Measurements from ENCODE around the gene ZFP69. TPM values are rescaled to one million over a fixed set of nuclear protein-coding genes. Genes with fewer than 3 reads are reported as not detected.
"Not testable (repeated sequence)": the region's sequence is repeated elsewhere in the genome, so short reads cannot be mapped to it uniquely, and the experiment has no call there.

ZFP69 gene
- total RNA-seq, 1 donor: 4.7 TPM

DNA sequence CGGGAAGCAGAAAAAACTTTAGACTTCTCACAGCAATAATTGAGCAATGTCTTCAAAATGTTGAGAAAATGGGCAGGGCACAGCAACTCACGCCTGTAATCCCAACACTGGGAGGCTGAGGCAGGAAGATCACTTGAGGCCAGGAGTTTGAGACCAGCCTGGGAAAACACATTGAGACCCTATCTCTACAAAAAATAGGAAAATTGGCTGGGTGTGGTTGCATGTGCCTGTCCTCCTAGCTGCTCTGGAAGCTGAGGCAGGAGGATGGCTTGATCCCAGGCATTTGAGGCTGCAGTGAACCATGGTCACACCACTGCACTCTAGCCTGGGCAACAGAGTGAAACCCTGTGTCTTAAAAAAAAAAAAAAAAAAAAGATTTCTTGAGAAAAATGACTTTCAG is 7.8 kb upstream of the ZFP69 start:
- no peak overlapping the region for H3K4me3 ChIP-seq (ENCODE audit: low read depth, low read length)
- TF ChIP-seq, protein P1, sequence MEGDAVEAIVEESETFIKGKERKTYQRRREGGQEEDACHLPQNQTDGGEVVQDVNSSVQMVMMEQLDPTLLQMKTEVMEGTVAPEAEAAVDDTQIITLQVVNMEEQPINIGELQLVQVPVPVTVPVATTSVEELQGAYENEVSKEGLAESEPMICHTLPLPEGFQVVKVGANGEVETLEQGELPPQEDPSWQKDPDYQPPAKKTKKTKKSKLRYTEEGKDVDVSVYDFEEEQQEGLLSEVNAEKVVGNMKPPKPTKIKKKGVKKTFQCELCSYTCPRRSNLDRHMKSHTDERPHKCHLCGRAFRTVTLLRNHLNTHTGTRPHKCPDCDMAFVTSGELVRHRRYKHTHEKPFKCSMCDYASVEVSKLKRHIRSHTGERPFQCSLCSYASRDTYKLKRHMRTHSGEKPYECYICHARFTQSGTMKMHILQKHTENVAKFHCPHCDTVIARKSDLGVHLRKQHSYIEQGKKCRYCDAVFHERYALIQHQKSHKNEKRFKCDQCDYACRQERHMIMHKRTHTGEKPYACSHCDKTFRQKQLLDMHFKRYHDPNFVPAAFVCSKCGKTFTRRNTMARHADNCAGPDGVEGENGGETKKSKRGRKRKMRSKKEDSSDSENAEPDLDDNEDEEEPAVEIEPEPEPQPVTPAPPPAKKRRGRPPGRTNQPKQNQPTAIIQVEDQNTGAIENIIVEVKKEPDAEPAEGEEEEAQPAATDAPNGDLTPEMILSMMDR (IDR thresholded peaks at IDR 0.05; ENCODE audit: insufficient read depth, low read depth, low read length): no peak
- DNase-seq (ENCODE audit: low read depth): no peak

DNA sequence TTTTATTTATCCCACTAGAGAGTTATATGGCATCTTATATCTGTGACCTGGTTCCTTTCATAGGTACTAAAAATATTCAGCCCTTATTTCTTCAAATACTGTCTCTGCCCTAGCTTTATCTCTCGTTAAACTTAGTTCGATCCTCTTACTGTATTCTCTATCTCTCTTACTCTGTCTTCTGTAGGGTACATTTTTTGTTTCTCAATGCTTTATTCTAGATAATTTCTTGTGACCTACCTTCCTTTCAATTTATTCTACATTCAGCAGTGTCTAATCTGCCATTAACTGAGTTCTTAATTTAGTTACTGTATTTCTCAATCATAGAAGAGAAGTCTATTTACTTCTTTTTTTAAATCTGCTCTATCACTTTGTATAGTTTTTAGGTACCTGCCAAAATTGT is 1.8 kb upstream of the ZFP69 start:
- TF ChIP-seq, protein P1 (IDR thresholded peaks at IDR 0.05; ENCODE audit: insufficient read depth, low read depth, low read length): no peak
- DNase-seq (ENCODE audit: low read depth): no peak
- H3K4me3 ChIP-seq (ENCODE audit: low read depth, low read length): no peak overlapping the region

DNA sequence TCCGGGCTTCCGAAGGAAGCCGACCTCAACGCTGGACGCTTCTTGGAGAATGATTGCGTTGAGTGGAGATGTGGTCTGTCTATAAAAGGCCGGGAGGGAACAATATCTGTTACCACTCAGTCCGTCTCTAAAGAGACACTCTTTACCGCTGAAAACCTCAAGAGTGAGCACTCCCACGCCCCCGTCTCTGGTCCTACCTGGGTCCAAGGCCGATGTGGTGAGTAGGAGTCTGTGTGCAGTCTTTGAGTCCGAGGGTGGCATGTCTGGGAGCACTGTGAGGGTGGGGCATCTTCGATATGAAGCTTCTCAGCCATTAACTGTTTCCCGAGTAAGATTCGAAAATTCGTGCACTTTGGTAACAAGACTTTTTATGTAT is 576 bp downstream of the ZFP69 start:
- TF ChIP-seq, protein P1 (IDR thresholded peaks at IDR 0.05; ENCODE audit: insufficient read depth, low read depth, low read length): no peak
- DNase-seq (ENCODE audit: low read depth): peak; percentile 16
- peak overlapping the region; percentile 80 for H3K4me3 ChIP-seq (ENCODE audit: low read depth, low read length)

DNA sequence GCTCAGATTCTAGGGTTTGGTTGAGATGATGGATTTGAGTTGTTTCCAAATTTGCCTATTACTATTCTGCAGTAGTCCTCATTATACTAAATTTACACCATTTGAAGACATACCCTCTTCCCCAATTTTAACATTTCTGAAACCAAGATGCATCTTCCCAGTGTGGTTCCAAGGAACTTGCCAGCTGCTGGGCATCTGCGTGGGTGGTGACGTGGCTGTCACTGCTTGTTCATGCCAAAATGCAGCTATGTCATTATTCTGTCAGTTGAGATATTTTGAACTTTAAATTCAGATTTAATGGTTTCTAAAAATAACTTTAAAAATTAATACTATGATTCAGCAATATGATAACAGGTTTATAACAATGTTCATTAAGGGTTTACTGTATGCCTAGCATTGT is 1.2 kb downstream of the ZFP69 start:
- H3K4me3 ChIP-seq (ENCODE audit: low read depth, low read length): peak overlapping the region; percentile 80
- TF ChIP-seq, protein P1 (IDR thresholded peaks at IDR 0.05; ENCODE audit: insufficient read depth, low read depth, low read length): no peak
- DNase-seq (ENCODE audit: low read depth): no peak

DNA sequence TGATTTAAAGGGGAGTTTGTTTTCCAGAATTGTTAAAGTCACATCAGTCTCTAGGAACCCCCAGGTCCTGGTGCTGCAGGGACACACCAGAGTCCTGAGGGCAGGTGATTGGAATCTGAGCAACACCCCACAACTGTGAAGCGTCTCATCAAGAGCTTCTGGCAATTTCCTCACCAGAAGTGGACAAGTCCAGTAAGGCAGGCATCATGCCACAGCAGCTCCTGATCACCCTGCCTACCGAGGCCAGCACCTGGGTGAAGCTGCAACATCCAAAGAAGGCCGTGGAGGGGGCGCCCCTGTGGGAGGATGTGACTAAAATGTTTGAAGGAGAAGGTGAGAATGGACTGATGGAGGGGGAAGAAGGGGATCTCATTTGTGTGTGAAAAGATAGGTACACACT is 2.1 kb downstream of the ZFP69 start:
- TF ChIP-seq, protein P1 (IDR thresholded peaks at IDR 0.05; ENCODE audit: insufficient read depth, low read depth, low read length): no peak
- no peak overlapping the region for H3K4me3 ChIP-seq (ENCODE audit: low read depth, low read length)
- no peak for DNase-seq (ENCODE audit: low read depth)

DNA sequence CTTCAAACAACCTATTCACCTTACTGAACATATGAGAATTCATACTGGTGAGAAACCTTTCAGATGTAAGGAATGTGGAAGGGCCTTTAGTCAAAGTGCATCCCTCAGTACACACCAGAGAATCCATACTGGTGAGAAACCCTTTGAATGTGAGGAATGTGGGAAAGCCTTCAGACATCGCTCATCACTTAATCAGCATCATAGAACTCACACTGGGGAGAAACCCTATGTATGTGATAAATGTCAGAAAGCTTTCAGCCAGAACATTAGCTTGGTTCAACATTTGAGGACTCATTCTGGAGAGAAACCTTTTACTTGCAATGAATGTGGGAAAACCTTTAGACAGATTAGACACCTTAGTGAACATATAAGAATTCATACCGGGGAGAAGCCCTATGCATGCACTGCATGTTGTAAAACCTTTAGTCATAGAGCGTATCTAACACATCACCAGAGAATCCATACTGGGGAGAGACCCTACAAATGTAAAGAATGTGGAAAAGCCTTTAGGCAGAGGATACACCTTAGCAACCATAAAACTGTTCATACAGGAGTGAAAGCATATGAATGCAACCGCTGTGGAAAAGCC is 18.3 kb downstream of the ZFP69 start:
- TF ChIP-seq, protein P1 (IDR thresholded peaks at IDR 0.05; ENCODE audit: insufficient read depth, low read depth, low read length): no peak
- no peak overlapping the region for H3K4me3 ChIP-seq (ENCODE audit: low read depth, low read length)
- DNase-seq (ENCODE audit: low read depth): no peak

DNA sequence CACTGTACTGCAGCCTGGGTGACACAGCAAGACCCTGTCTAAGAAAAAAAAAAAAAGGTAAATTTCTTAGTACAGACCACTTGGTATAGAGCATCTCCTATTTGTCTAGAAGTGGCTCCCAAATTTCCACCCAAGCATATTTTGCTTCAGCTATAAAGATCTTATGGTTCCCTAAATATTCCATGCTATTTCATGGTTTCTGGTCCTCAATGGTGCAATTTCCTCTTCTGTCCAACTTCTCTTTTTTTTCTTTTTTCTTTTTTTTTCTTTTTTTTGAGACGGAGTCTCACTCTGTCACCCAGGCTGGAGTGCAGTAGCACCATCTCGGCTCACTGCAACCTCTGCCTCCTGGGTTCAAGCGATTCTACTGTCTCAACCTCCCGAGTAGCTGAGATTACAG is 25.6 kb downstream of the ZFP69 start:
- not testable (repeated sequence) for DNase-seq (ENCODE audit: low read depth); H3K4me3 ChIP-seq (ENCODE audit: low read depth, low read length)

Measured in fibroblast of villous mesenchyme (primary cell).